Measurements from ENCODE around the gene OR51B4.

Gene OR51B4

GRCh38 chr11:5284637-5285036 lies 17.1 kb downstream of the OR51B4 start:
- Histone ChIP-seq H3F3A (ENCODE audit: insufficient read depth) (no peaks in the 10 kb centered on the region), H3K9ac (ENCODE audit: low read length) (no peak overlapping the region), H3K79me2 (ENCODE audit: insufficient read depth, low read length) (no peaks in the 10 kb centered on the region), H3K9me2 (replicated peaks; ENCODE audit: insufficient read depth, low read length) (no peaks in the 10 kb centered on the region), H3K27ac (ENCODE audit: low read depth, low read length) (no peak overlapping the region), H3K27me3 (ENCODE audit: low read length) (no peaks in the 10 kb centered on the region), H3K9me3 (ENCODE audit: insufficient read depth, low read length) (no peaks in the 10 kb centered on the region), H3K4me2 (ENCODE audit: low read depth, low read length, poor library complexity, severe bottlenecking) (no peak overlapping the region), H2AFZ (ENCODE audit: low read depth, low read length, severe bottlenecking) (no peak overlapping the region), H3K4me3 (ENCODE audit: insufficient read depth, low read length, poor library complexity, severe bottlenecking) (no peak overlapping the region), H3K36me3 (ENCODE audit: low read length) (no peaks in the 10 kb centered on the region), H4K20me1 (ENCODE audit: low read depth, low read length) (no peaks in the 10 kb centered on the region)
- TF ChIP-seq EZH2phosphoT487 (conservative IDR thresholded peaks at IDR 0.05; ENCODE audit: low read length), result no peak
- TF ChIP-seq CTCF (IDR thresholded peaks at IDR 0.05; ENCODE audit: insufficient read depth, low read length, poor library complexity, severe bottlenecking), result no peak

GRCh38 chr11:5283882-5284281 lies 17.9 kb downstream of the OR51B4 start:
- Histone ChIP-seq H2AFZ (ENCODE audit: low read depth, low read length, severe bottlenecking) (no peak overlapping the region), H4K20me1 (ENCODE audit: low read depth, low read length) (no peaks in the 10 kb centered on the region), H3K27ac (ENCODE audit: low read depth, low read length) (no peak overlapping the region), H3K9me2 (replicated peaks; ENCODE audit: insufficient read depth, low read length) (no peaks in the 10 kb centered on the region; the same call in 1 of the 2 replicates), H3K36me3 (ENCODE audit: low read length) (no peaks in the 10 kb centered on the region), H3K27me3 (ENCODE audit: low read length) (no peaks in the 10 kb centered on the region), H3K4me3 (ENCODE audit: insufficient read depth, low read length, poor library complexity, severe bottlenecking) (no peak overlapping the region), H3K9ac (ENCODE audit: low read length) (no peak overlapping the region), H3F3A (ENCODE audit: insufficient read depth) (no peaks in the 10 kb centered on the region), H3K9me3 (ENCODE audit: insufficient read depth, low read length) (no peaks in the 10 kb centered on the region), H3K4me2 (ENCODE audit: low read depth, low read length, poor library complexity, severe bottlenecking) (no peak overlapping the region), H3K79me2 (ENCODE audit: insufficient read depth, low read length) (no peaks in the 10 kb centered on the region)
- TF ChIP-seq CTCF (IDR thresholded peaks at IDR 0.05; ENCODE audit: insufficient read depth, low read length, poor library complexity, severe bottlenecking), result no peak
- TF ChIP-seq EZH2phosphoT487 (conservative IDR thresholded peaks at IDR 0.05; ENCODE audit: low read length), result no peak

GRCh38 chr11:5283086-5283485 lies 18.7 kb downstream of the OR51B4 start:
- Histone ChIP-seq H3K27me3 (ENCODE audit: low read length) (no peaks in the 10 kb centered on the region), H3K36me3 (ENCODE audit: low read length) (no peaks in the 10 kb centered on the region), H3K9ac (ENCODE audit: low read length) (no peak overlapping the region), H3K9me3 (ENCODE audit: insufficient read depth, low read length) (no peaks in the 10 kb centered on the region), H4K20me1 (ENCODE audit: low read depth, low read length) (no peaks in the 10 kb centered on the region), H3F3A (ENCODE audit: insufficient read depth) (no peaks in the 10 kb centered on the region), H3K79me2 (ENCODE audit: insufficient read depth, low read length) (no peaks in the 10 kb centered on the region), H3K27ac (ENCODE audit: low read depth, low read length) (no peak overlapping the region), H3K4me3 (ENCODE audit: insufficient read depth, low read length, poor library complexity, severe bottlenecking) (no peak overlapping the region), H3K4me2 (ENCODE audit: low read depth, low read length, poor library complexity, severe bottlenecking) (no peak overlapping the region), H2AFZ (ENCODE audit: low read depth, low read length, severe bottlenecking) (no peak overlapping the region), H3K9me2 (replicated peaks; ENCODE audit: insufficient read depth, low read length) (no peaks in the 10 kb centered on the region; the same call in 1 of the 2 replicates)
- no peak for TF ChIP-seq EZH2phosphoT487 (conservative IDR thresholded peaks at IDR 0.05; ENCODE audit: low read length)
- TF ChIP-seq CTCF (IDR thresholded peaks at IDR 0.05; ENCODE audit: insufficient read depth, low read length, poor library complexity, severe bottlenecking), result no peak
